ENCODE data around the gene BEST1.

Gene BEST1

DNA sequence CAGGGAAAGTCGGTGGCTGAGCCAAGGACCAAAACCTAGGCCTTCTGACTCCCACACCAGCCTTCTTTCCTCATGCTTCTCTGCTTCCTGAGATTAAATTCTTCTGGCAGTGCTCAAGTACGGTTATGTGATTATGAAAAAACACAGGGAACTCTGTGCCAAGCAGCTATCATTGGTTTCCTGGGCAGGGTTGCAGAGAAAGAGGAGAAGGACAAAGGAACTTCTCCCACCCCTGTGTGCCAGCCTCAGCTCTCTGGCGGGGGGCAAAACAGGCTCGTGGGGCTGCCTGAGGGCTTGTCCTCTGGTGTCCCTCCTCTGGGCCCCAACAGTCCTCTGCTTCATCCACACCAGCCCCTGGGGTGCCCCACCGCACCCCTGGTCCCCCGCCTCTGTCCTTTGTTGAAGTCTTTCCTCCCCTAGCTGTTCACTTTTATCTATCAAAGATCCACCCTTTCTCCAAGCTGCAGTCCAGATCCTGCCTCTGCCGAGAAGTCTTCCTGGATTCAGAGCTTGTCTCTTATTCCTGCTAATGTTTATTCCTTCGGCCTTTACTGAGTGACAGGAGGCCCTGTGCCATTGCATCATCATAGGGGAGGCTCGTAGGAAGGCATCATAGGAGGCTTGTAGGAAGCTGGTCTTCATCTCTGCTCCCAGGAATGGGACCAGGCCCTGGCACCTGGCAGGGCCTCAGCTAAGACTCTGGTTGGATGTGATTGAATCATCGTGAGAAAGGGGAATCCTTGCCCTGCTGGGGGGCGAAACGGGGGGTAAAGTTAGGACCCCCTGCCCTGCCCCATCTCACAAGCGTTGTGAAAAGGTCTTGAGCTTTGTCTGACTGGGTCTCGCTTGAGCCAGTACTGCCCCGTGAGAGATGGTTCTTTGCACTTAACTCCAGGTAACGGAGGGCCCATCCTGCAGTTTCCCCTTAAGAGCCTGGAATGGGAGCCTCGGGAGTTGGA, 28.8 kb downstream of the BEST1 start:
- peak; percentile 49 for DNase-seq (ENCODE audit: extremely low read depth, low read depth)
- TF ChIP-seq, protein P1, sequence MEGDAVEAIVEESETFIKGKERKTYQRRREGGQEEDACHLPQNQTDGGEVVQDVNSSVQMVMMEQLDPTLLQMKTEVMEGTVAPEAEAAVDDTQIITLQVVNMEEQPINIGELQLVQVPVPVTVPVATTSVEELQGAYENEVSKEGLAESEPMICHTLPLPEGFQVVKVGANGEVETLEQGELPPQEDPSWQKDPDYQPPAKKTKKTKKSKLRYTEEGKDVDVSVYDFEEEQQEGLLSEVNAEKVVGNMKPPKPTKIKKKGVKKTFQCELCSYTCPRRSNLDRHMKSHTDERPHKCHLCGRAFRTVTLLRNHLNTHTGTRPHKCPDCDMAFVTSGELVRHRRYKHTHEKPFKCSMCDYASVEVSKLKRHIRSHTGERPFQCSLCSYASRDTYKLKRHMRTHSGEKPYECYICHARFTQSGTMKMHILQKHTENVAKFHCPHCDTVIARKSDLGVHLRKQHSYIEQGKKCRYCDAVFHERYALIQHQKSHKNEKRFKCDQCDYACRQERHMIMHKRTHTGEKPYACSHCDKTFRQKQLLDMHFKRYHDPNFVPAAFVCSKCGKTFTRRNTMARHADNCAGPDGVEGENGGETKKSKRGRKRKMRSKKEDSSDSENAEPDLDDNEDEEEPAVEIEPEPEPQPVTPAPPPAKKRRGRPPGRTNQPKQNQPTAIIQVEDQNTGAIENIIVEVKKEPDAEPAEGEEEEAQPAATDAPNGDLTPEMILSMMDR (IDR thresholded peaks at IDR 0.05; ENCODE audit: low read depth, low read length): no peak

DNA sequence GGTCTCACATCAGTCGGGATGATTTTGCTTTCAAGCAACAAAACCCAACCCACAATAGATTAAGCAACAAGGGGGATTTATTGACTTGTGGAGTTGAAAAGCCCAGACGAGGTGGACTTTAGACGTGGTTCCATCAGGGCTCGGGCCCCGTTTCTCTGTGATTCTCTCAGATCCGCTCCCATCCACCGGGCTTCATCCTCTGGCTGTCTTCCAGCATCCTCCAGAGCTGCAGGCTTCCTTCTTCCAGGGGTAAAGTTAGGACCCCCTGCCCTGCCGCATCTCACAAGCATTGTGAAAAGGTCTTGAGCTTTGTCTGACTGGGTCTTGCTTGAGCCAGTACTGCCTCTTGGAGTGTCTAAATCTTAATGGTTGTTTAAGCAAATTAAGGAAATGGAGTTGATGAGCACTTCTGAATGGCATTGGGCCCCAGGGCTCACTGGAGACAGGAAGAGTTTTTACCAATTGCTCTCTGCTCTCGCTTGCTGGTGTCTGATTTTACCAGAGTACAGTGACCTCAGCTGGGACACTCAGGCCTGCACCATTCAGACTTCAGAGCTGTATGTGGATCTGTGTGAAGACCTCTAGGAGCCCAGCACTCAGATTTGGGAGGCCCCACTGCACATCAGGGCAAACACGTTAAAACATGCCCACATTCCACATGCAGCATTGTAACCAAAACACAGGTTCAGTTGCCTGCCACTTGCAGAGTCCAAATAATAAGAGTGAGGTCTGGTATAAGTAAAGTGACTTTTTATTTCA, 30.8 kb downstream of the BEST1 start:
- TF ChIP-seq, protein P1 (IDR thresholded peaks at IDR 0.05; ENCODE audit: low read depth, low read length): no peak
- no peak for DNase-seq (ENCODE audit: extremely low read depth, low read depth)

DNA sequence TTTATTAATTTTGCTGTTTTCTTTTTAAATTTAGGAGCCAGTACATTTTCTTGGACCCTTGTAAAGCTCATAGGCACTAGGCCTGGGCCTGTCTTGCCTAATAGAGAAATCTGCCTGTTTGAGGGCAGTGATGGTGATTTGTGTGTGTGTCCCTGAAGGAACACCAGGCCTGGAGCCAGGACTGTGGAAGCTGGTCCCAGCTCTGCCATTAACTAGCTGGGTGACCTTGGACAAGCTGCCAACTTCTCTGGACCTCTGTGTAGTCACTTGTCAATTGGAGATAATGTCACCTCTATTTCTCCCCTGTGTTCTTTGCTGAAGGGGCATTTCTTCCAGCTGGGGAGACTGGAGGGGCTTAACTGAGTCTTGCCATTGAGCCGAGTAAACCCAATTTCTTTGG, 33.3 kb downstream of the BEST1 start:
- DNase-seq (ENCODE audit: extremely low read depth, low read depth): no peak
- TF ChIP-seq, protein P1 (IDR thresholded peaks at IDR 0.05; ENCODE audit: low read depth, low read length): no peak

DNA sequence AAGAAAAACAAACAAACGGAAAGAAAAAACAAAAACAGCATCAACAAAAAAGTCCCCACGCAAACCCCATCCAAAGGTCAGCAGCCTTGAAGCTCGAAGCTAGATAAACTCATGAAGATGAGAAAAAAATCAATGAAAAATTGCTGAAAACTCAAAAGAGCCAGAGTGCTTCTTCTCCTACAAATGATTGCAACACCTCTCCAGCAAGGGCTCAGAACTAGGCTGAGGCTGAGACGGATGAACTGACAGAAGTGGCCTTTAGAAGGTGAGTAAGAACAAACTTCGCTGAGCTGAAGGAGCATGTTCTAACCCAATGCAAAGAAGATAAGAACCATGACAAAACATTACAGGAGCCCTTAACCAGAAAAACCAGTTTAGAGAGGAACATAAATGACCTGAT, 35.7 kb downstream of the BEST1 start:
- no peak for DNase-seq (ENCODE audit: extremely low read depth, low read depth)
- TF ChIP-seq, protein P1 (IDR thresholded peaks at IDR 0.05; ENCODE audit: low read depth, low read length): no peak

DNA sequence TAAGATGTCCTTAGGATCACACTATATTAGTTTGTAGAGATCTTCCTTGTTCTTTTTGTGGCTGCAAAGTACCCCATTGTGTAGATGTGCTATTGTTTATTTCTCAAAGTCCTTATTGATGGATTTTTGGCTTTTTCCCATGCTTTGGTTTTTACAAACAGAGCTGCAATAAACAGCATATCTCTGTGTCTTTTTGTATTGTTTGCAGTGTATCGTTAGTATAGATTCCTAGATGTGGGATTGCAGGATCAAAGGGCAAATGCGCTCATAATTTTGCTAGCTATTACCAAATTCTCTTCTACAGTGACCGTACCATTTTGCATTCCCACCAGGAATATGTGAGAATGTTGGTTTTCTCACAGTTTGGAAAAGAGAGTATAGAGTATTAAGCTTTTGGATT, 44.8 kb downstream of the BEST1 start:
- DNase-seq (ENCODE audit: extremely low read depth, low read depth): no peak
- TF ChIP-seq, protein P1 (IDR thresholded peaks at IDR 0.05; ENCODE audit: low read depth, low read length): no peak

DNA sequence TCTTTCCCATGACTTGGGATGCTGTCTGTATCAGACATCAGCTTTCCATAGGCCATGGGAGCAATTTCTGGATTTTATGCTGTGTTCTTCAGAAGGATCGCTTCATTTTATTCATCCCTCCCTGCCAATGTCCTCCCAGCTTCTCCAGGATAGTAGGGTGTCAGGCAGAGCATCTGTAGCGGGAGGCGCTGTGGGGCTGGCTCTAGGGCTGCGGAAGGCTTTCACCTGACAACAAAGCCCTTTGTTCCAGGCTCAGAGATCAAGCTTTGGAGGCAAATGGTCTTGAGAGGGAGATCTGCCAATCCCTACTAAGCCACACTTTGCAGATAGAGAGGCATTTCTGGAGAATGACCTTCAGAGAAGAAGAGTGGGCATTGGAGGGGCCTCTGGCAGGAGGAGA, 46.8 kb downstream of the BEST1 start:
- TF ChIP-seq, protein P1 (IDR thresholded peaks at IDR 0.05; ENCODE audit: low read depth, low read length): no peak
- DNase-seq (ENCODE audit: extremely low read depth, low read depth): no peak
